ENCODE data around the gene FOXL1.

The FOXL1 gene

GRCh38 chr16:86594721-86595120 lies 16.4 kb downstream of the FOXL1 start:
- DNase-seq = no peak
- Mint-ChIP-seq H3K9me3 (no peaks in the 10 kb centered on the region), H3K27me3 (ENCODE audit: low read depth, poor library complexity) (peaks cover 18% of the 10 kb centered on the region), H3K4me3 (peak overlapping the region; percentile 41), H3K27ac (no peak overlapping the region), H3K36me3 (ENCODE audit: low read depth) (peaks cover 6% of the 10 kb centered on the region), H3K4me1 (peaks cover 53% of the 10 kb centered on the region)
- no peak for TF ChIP-seq CTCF (IDR thresholded peaks at IDR 0.05)

GRCh38 chr16:86595983-86596605 lies 17.7 kb downstream of the FOXL1 start:
- peaks cover 53% of the 10 kb centered on the region for H3K4me1 Mint-ChIP-seq
- no peak for TF ChIP-seq CTCF (IDR thresholded peaks at IDR 0.05)
- H3K9me3 Mint-ChIP-seq = no peaks in the 10 kb centered on the region
- no peak overlapping the region for H3K4me3 Mint-ChIP-seq
- peaks cover 12% of the 10 kb centered on the region for H3K27me3 Mint-ChIP-seq (ENCODE audit: low read depth, poor library complexity)
- no peak for DNase-seq
- no peak overlapping the region for H3K27ac Mint-ChIP-seq
- peaks cover 4% of the 10 kb centered on the region for H3K36me3 Mint-ChIP-seq (ENCODE audit: low read depth)

- Mint-ChIP-seq H3K4me1 (peaks cover 58% of the 10 kb centered on the region), H3K36me3 (ENCODE audit: low read depth) (no peaks in the 10 kb centered on the region)
Measured at GRCh38 chr16:86597126-86597879, 19.0 kb downstream of the FOXL1 start.

GRCh38 chr16:86597880-86598606 lies 19.7 kb downstream of the FOXL1 start:
- H3K9me3 Mint-ChIP-seq = no peaks in the 10 kb centered on the region
- H3K36me3 Mint-ChIP-seq (ENCODE audit: low read depth) = no peaks in the 10 kb centered on the region
- H3K27ac Mint-ChIP-seq = no peak overlapping the region
- H3K4me3 Mint-ChIP-seq = no peak overlapping the region
- H3K4me1 Mint-ChIP-seq = peaks cover 56% of the 10 kb centered on the region
- peaks cover 12% of the 10 kb centered on the region for H3K27me3 Mint-ChIP-seq (ENCODE audit: low read depth, poor library complexity)
- no peak for DNase-seq
- no peak for TF ChIP-seq CTCF (IDR thresholded peaks at IDR 0.05)

More at GRCh38 chr16:86597126-86597879, 19.0 kb downstream of the FOXL1 start:
- DNase-seq = no peak
- H3K27ac Mint-ChIP-seq = no peak overlapping the region
- TF ChIP-seq CTCF (IDR thresholded peaks at IDR 0.05) = no peak
- H3K9me3 Mint-ChIP-seq = no peaks in the 10 kb centered on the region
- H3K27me3 Mint-ChIP-seq (ENCODE audit: low read depth, poor library complexity) = peaks cover 12% of the 10 kb centered on the region
- no peak overlapping the region for H3K4me3 Mint-ChIP-seq

- Mint-ChIP-seq H3K27me3 (ENCODE audit: low read depth, poor library complexity) (peaks cover 12% of the 10 kb centered on the region), H3K9me3 (peaks cover under 1% of the 10 kb centered on the region), H3K36me3 (ENCODE audit: low read depth) (no peaks in the 10 kb centered on the region), H3K4me1 (peaks cover 48% of the 10 kb centered on the region), H3K4me3 (no peak overlapping the region), H3K27ac (peak overlapping the region; percentile 1)
- DNase-seq = no peak
- no peak for TF ChIP-seq CTCF (IDR thresholded peaks at IDR 0.05)
Measured at GRCh38 chr16:86598607-86599565, 20.5 kb downstream of the FOXL1 start.

Data from nephron progenitor cell (in vitro differentiated cells).